Measurements from ENCODE around the gene SERPINB1.

SERPINB1 gene

DNA sequence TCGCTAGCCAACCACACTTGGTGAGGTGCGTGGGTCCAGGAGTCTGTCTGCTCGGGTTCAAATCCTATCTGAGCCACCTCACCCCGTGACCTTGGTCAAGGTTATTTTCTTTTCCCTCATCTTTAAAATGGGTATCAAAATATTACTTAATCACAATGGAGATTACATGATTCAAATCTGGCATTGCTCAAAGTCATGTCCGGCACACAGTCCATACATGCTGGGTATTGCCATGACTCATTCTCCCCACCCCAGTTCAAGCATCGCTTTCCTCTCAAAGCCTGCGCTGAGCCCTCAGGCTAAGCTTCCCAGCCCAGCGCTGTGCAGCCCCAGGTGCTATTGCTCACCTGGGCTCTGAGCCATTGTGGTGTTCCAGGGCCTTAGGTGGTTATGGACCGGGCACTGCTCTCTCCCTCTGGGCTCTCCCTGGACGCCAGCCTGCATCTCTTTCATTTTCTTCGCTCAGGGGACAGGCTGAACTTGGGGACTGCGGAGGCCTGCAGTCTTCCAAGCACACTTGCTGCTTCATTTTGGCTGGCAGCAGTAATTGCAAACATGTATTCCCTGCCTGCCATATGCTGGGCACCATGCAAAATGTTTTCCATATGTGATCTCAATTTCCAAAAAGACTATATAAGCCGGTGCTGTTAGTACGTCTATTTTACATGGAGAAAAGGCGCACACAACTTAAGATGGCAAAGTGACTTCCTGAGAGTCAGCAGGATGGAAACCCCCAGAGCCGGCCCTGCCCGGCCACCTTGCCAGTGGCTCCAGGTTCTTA is 49.1 kb downstream of the SERPINB1 start:
- DNase-seq (ENCODE audit: low read depth): no peak

DNA sequence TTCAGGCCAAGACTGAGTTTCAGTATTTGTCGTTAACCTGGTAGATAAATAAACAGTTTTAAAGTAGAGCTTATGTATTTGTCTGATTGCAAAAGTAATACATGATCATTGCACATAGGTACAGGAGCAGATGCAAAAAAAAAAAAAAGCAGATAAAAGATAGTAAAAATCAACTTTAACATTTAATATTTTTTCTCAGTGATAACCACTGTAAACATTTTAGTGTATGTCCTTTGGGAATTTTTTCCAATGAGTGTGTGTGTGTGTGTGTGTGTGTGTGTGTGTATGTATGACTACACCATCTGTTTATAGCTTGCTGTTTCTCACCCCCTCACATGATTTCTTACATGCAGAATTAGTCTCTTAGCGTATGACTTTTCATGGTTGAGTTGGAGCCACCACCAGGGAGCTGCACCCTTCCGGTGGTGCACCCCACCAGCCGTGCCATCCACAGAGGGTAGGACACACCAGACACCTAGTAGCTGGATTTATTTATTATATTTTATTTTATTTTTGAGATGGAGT is 50.2 kb downstream of the SERPINB1 start:
- DNase-seq (ENCODE audit: low read depth): no peak

DNA sequence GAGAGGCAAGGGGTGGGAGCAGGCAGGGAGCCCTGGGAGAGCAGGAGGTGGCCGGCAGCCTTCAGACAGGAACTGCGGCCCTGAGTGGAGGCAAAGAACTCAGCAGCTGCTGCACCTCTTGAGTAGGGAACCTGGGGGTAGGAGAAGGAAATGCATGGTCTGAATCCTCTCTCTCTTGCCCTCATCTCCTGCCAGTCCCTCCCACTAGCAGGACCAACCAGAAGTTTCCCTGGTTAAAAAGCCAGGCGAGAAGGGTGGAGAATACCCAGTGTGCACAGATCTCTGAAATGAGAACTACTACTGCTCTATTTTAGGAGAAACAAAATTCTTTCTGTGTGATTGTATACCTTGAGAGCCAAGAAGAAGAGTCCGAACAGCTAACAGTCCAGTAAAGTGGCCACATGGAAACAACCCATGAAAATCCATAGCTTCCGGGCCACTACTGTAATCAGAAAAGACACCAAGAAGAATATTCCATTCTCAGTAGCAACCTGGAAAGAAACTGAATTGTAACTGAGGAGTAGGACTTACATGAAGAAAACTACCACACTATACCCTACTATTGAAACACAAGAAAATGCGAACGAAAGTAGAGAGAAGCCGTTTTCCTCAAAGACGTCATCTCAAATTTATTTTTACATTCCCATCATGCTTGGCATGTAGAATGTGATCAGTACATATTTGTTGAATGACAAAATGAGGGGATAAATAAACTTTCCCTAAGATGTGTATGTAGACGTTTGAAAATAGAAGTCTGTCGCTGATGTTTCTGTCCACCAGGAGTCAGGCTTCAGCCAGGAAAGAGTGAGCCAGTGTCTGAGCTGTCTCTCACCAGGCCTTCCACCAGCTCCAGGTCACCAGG is 50.8 kb downstream of the SERPINB1 start:
- peak; percentile 46 for DNase-seq (ENCODE audit: low read depth)

DNA sequence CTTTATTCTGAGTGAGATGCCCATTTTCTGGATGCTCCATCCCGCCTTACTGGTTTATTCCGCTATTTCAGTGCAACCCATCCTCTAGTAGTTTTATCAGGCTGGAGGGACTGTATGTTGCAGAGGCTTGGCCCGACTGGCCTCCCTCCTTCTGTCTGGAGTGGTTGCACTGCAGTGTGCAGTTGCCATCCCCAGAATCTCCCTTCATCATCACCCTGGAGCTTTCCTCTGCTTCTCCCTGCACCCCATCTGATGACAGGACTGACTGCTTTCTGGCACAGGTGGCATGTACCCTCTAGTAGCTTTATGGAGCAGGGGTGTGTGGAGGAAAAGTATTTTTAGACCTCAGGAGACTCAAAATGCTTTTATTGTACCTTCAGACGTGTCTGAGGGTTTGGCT is 55.4 kb downstream of the SERPINB1 start:
- no peak for DNase-seq (ENCODE audit: low read depth)

DNA sequence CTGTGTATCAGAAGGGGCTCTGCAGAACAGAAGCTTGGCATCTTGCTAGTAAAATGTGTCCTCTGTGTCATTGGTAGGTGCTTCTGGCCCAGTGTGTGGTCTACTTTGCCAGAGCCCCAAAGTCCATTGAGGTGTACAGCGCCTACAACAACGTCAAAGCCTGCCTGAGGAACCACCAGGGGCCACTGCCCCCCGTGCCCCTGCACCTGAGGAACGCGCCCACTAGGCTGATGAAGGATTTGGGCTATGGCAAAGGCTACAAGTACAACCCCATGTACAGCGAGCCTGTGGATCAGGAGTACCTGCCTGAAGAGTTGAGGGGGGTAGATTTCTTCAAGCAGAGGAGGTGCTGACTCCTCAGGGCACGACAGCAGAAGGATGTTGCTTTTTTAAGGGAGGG is 56.7 kb downstream of the SERPINB1 start:
- no peak for DNase-seq (ENCODE audit: low read depth)

DNA sequence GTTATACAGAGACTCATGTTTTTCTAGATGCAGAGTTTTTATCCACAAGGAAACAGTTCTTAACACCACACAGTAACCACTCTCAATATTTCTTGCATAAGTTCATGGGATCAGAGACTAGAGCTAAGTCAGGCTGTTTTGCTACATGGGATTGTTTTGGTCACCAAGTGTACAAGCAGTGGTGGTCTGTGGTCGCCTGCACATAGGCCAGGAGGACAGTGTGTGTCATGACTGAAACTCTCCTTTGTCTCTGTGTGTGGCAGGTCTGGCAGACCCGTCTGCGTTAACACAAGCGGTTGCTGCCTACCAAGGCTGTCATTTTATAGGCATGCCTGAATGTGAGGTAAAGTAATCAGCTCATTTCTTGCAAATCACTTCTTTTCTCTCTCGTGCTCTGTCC is 57.6 kb downstream of the SERPINB1 start:
- no peak for DNase-seq (ENCODE audit: low read depth)

DNA sequence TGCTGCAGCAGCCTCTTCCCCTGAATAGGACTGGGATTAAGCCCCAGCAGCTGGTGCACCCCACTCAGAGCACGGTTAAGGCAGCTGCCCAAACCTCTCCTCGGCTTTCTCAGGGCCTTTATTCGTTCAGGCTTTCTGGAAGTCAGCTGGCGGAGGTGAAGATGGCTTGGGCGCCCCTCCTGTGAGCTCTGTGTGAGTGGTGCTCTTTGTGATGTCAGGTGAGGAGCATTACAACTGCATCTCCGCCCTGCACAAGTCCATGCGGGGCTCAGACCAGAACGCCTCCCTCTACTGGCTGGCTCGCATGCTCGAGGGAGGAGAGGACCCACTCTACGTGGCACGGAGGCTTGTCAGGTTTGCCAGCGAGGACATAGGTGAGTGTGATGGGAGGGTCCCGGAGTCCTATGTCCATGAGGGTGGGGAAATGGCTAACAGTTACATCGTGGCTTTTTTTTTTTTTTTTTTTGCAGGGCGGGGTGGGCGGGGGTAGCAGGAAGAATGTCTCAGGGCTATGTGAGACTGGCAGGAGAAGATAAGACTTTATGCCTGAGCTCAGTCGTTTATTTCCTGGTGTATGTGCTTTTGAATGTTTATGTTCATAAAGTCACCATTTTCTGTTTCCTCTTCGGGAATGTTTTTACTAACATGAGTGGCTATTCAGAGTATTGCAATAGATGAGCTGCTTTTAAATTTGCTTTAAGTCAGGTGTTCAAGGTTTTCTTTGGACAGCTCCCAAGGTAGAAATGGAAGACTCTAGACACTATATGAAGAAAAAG is 58.3 kb downstream of the SERPINB1 start:
- DNase-seq (ENCODE audit: low read depth): no peak

DNA sequence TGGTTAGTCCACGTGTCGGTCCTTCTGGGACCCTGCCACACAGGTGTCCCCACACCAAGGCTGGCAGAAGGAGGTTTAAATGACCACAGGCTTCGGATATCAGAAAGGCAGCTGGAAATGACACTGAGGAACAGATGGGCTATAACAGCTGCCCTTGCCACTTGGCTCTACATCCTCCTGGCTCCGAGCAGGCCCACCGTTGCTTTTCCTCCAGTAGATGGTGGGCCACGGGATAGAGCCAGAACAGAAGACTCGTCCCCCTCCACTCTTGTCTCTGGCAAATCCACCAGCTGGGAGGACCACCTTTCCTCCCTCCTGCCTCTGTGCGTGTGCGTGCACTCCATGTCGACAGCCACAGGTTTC is 58.9 kb downstream of the SERPINB1 start:
- DNase-seq (ENCODE audit: low read depth): no peak

DNA sequence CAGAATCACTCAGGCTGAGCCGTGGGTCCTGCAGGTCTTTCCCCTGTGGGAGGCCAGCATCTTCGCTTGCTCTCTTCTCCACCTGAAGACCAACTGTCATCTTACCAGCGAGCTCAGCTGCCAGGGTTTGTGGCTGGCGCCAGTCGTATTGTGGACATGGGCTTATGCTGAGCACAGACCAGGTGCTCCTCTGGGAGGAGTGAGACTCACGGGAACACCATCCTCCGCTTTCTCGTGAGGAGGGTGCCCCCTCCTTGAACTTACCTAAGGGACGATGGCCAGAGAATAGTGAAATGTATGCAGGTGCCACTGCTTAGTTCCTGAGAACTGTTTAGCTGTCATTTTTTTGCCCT is 59.3 kb downstream of the SERPINB1 start:
- DNase-seq (ENCODE audit: low read depth): no peak

All from GM04504 (cell line).